Liver (tissue), 3 donors: ENCODE measurements around the gene MRAP.

Experiments
- RXRA ChIP-seq, 2 donors: IDR thresholded peaks; 2 replicates each; pipeline ENCODE4 v1.6.1; 2017 to 2018; ENCODE audit warnings: antibody characterized with exemption in 2 of 2, mild to moderate bottlenecking in 1 of 2
- TAF1 ChIP-seq: conservative IDR thresholded peaks from 2 replicates; pipeline ENCODE4 v1.6.1; 2016; ENCODE audit warnings: antibody characterized with exemption, mild to moderate bottlenecking
- TF ChIP-seq, protein P1 (sequence below): fragments of 150-350 bp; IDR thresholded peaks from 2 replicates; pipeline ENCODE4 v1.5.1; 2017; ENCODE audit warnings: improper control_type of control experiment, low read depth, low read length; ENCODE audit not compliant: missing input control
- donor health status: healthy.
- donor health status: healthy.

DNA sequence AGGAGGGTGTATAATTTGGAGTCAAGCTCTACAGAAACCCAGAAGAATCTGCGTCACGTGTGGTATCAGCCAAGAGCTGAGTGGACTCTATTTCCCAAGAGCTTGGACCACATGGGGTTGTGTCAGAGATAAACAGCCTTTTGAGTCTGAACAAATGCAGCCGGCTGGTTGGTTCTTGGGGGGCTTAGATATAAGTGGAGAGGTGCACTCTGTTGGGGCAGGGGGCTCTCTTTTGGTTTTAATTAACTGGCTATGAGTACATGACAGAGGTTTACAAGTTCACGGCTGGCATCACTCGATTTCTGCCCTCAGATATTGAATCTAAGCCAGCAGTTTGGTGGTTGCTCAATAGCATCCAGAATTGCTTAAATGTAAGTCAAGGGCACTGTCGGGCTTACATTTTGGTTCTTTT, 501 bp upstream of the MRAP start:
- TF ChIP-seq, protein P1, sequence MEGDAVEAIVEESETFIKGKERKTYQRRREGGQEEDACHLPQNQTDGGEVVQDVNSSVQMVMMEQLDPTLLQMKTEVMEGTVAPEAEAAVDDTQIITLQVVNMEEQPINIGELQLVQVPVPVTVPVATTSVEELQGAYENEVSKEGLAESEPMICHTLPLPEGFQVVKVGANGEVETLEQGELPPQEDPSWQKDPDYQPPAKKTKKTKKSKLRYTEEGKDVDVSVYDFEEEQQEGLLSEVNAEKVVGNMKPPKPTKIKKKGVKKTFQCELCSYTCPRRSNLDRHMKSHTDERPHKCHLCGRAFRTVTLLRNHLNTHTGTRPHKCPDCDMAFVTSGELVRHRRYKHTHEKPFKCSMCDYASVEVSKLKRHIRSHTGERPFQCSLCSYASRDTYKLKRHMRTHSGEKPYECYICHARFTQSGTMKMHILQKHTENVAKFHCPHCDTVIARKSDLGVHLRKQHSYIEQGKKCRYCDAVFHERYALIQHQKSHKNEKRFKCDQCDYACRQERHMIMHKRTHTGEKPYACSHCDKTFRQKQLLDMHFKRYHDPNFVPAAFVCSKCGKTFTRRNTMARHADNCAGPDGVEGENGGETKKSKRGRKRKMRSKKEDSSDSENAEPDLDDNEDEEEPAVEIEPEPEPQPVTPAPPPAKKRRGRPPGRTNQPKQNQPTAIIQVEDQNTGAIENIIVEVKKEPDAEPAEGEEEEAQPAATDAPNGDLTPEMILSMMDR: no peak
- TF ChIP-seq RXRA (IDR thresholded peaks at IDR 0.05) (peak; percentile 27 to 50), TAF1 (no peak)
